Upper lobe of right lung (tissue), 1 donor: ENCODE data around the gene AADACL2. TPM values are rescaled to one million over a fixed set of nuclear protein-coding genes. Genes with fewer than 3 reads are reported as not detected.
A peak's percentile ranks its signal among the peaks of the same experiment; 100 is the strongest.

Experiments
- ATAC-seq: fragments of 200-7000 bp; cut with Tn5 transposase; one replicate; pipeline ENCODE4 v1.9.1; 2020; ENCODE audit warnings: mild to moderate bottlenecking, moderate library complexity
- DNase-seq: peaks from one replicate; pipeline ENCODE4 v3.0.0-alpha.2; 2020
- H3K27ac ChIP-seq: fragments of 200-600 bp; one replicate; pipeline ENCODE4 v1.8.0; 2022
- H3K27me3 ChIP-seq: fragments of 200-600 bp; one replicate; pipeline ENCODE4 v1.8.0; 2022; ENCODE audit warnings: mild to moderate bottlenecking
- H3K36me3 ChIP-seq: fragments of 200-600 bp; one replicate; pipeline ENCODE4 v1.8.0; 2022
- H3K4me1 ChIP-seq: fragments of 200-600 bp; one replicate; pipeline ENCODE4 v1.8.0; 2022
- H3K4me3 ChIP-seq: fragments of 200-600 bp; one replicate; pipeline ENCODE4 v1.8.0; 2022; ENCODE audit warnings: mild to moderate bottlenecking
- H3K9me3 ChIP-seq: fragments of 200-600 bp; one replicate; pipeline ENCODE4 v1.8.0; 2022
- CTCF ChIP-seq: fragments of 200-600 bp; IDR thresholded peaks from one replicate; pipeline ENCODE4 v1.8.0; 2022; ENCODE audit warnings: antibody characterized with exemption
- intact Hi-C: fragments of 100-400 bp; cut with DNase I; formaldehyde crosslinking; loops from one replicate; pipeline ENCODE4 v1.11.0; 2022
- total RNA-seq: library from RNA; stranded (reverse); fragmentation: NEBNext Ultra II Directional; extraction: Animal tissue kit (Norgen Biotek cat#: 25700); gene quantifications from one replicate; pipeline ENCODE4 v1.2.1, GENCODE V29; 2021
- donor health status: DM: no; HTN: yes; CAD: no; lungs with severe emphysema.

The AADACL2 gene
- total RNA-seq, 1 donor from 2014 or later: not detected

GRCh38 chr3:151765685-151766084, 32.0 kb downstream of the AADACL2 start:
- TF ChIP-seq CTCF: no peak
- intact Hi-C loops: no loop called here
- H3K9me3 ChIP-seq: no peaks in the 10 kb centered on the region
- no peak overlapping the region for H3K27ac ChIP-seq
- no peaks in the 10 kb centered on the region for H3K36me3 ChIP-seq
- peaks cover 5% of the 10 kb centered on the region for H3K4me1 ChIP-seq
- ATAC-seq (no peak), DNase-seq (no peak)
- H3K27me3 ChIP-seq: no peaks in the 10 kb centered on the region
- no peak overlapping the region for H3K4me3 ChIP-seq

GRCh38 chr3:151766454-151766853, 32.7 kb downstream of the AADACL2 start:
- no peak for DNase-seq
- TF ChIP-seq CTCF: no peak
- intact Hi-C loops: no loop called here
- Histone ChIP-seq H3K4me3 (no peak overlapping the region), H3K9me3 (no peaks in the 10 kb centered on the region), H3K4me1 (peaks cover 5% of the 10 kb centered on the region), H3K27ac (no peak overlapping the region), H3K27me3 (no peaks in the 10 kb centered on the region), H3K36me3 (no peaks in the 10 kb centered on the region)
- ATAC-seq: no peak

GRCh38 chr3:151768393-151768930, 34.7 kb downstream of the AADACL2 start:
- no peak for ATAC-seq

GRCh38 chr3:151769175-151769574, 35.4 kb downstream of the AADACL2 start:
- Histone ChIP-seq H3K27me3 (no peaks in the 10 kb centered on the region), H3K4me1 (peaks cover 5% of the 10 kb centered on the region), H3K9me3 (no peaks in the 10 kb centered on the region), H3K36me3 (no peaks in the 10 kb centered on the region), H3K4me3 (no peak overlapping the region), H3K27ac (peak overlapping the region; percentile 52)
- DNase-seq (no peak), ATAC-seq (no peak)
- intact Hi-C loops: no loop called here
- TF ChIP-seq CTCF: no peak

More at GRCh38 chr3:151768393-151768930, 34.7 kb downstream of the AADACL2 start:
- TF ChIP-seq CTCF: no peak
- no peaks in the 10 kb centered on the region for H3K36me3 ChIP-seq
- intact Hi-C loops: no loop called here
- H3K27me3 ChIP-seq: no peaks in the 10 kb centered on the region
- peak overlapping the region; percentile 20 for H3K27ac ChIP-seq
- DNase-seq: no peak
- peaks cover 5% of the 10 kb centered on the region for H3K4me1 ChIP-seq
- H3K9me3 ChIP-seq: no peaks in the 10 kb centered on the region
- no peak overlapping the region for H3K4me3 ChIP-seq

- Histone ChIP-seq H3K4me3 (no peak overlapping the region), H3K27ac (peak overlapping the region; percentile 52), H3K27me3 (no peaks in the 10 kb centered on the region), H3K36me3 (no peaks in the 10 kb centered on the region), H3K9me3 (no peaks in the 10 kb centered on the region), H3K4me1 (peaks cover 12% of the 10 kb centered on the region)
- no peak for TF ChIP-seq CTCF
- DNase-seq (peak; percentile 78), ATAC-seq (peak; percentile 91)
- intact Hi-C loops: no loop called here
These were observed 37.2 kb downstream of the AADACL2 start for GRCh38 chr3:151770956-151771355.
